A172 (cell line): ENCODE data around the gene ITGA2. TPM values are rescaled to one million over a fixed set of nuclear protein-coding genes. Genes with fewer than 3 reads are reported as not detected.

Experiments
- total RNA-seq: library from RNA; depleted of rRNA; stranded (reverse); fragments of >200 nt; shearing (Covaris generic); gene quantifications from 2 replicates; pipeline ENCODE4 v1.2.3, GENCODE V29; 2014; rRNA removed

Gene ITGA2
- total RNA-seq, 1 experiment from 2014 or later = 21.8 TPM

Other genes starting within 250 kb of the ITGA2 start
- gene ITGA1, start 201.4 kb upstream of the ITGA2 start, total RNA-seq = 0.71 and 3.7 TPM in 2 replicates
- gene PELO, start 201.4 kb upstream of the ITGA2 start, total RNA-seq = 20.8 and 21.7 TPM in 2 replicates
- 110 and 113 TPM in 2 replicates for gene MOCS2, start 120.4 kb downstream of the ITGA2 start, total RNA-seq